ENCODE data around the gene COQ5.

DNA sequence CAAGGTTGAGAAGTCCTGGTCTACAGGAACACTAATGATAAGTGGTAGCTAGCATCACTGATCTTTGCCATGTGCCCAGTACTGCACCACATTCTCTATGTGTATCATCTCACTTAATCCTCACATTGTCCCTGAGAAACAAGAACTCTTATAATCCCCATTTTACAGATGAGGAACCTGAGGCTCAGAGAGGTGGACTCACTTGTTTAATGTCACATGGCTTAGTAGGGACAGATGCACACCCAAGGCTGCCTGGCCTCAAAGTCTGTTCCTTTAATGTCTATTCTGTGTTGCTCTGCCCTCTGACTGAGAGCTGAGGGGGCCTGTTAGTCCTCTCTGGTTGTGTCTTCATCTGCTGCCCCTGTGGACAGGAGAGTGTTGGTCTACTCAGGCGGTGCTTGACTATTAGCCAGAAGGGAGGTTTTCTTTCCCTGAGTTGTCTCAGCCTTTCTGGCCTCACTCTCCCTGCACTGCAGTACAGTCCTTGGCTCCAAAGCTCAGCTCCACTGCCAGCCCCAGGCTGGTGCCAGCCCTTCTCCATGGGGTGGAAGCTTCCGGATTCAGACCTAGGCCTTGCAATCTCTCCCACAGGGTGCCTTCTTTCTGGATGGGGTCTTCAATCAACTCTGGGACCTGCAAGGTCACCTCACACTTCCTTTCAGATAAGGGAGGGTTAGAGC is 38.0 kb downstream of the COQ5 start:
- TF ChIP-seq POLR2A (IDR thresholded peaks at IDR 0.05) (no peak), POLR2AphosphoS5 (IDR thresholded peaks at IDR 0.05) (no peak)
- TF ChIP-seq, protein P1, sequence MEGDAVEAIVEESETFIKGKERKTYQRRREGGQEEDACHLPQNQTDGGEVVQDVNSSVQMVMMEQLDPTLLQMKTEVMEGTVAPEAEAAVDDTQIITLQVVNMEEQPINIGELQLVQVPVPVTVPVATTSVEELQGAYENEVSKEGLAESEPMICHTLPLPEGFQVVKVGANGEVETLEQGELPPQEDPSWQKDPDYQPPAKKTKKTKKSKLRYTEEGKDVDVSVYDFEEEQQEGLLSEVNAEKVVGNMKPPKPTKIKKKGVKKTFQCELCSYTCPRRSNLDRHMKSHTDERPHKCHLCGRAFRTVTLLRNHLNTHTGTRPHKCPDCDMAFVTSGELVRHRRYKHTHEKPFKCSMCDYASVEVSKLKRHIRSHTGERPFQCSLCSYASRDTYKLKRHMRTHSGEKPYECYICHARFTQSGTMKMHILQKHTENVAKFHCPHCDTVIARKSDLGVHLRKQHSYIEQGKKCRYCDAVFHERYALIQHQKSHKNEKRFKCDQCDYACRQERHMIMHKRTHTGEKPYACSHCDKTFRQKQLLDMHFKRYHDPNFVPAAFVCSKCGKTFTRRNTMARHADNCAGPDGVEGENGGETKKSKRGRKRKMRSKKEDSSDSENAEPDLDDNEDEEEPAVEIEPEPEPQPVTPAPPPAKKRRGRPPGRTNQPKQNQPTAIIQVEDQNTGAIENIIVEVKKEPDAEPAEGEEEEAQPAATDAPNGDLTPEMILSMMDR (IDR thresholded peaks at IDR 0.05), result no peak

Measured in breast epithelium (tissue), 3 donors.